ENCODE data around the gene ASTL. TPM values are rescaled to one million over a fixed set of nuclear protein-coding genes. Genes with fewer than 3 reads are reported as not detected.

ASTL gene
- total RNA-seq, 3 donors from 2014 or later: 2.3 to 3.0 (median 2.8) TPM

GRCh38 chr2:96074156-96074555 is 64.1 kb downstream of the ASTL start:
- no peaks in the 10 kb centered on the region for H3K36me3 Mint-ChIP-seq (ENCODE audit: insufficient read depth)
- H3K4me1 Mint-ChIP-seq (ENCODE audit: low read depth): no peaks in the 10 kb centered on the region
- no peak for DNase-seq
- no peak overlapping the region for H3K4me3 Mint-ChIP-seq
- peaks cover 4% of the 10 kb centered on the region for H3K27me3 Mint-ChIP-seq (ENCODE audit: low read depth)
- peaks cover 16% of the 10 kb centered on the region for H3K9me3 Mint-ChIP-seq
- ATAC-seq: no peak

GRCh38 chr2:96073170-96073775 is 65.0 kb downstream of the ASTL start:
- H3K27me3 Mint-ChIP-seq (ENCODE audit: low read depth): peaks cover 4% of the 10 kb centered on the region
- no peaks in the 10 kb centered on the region for H3K4me1 Mint-ChIP-seq (ENCODE audit: low read depth)
- no peak for DNase-seq
- no peak overlapping the region for H3K4me3 Mint-ChIP-seq
- no peaks in the 10 kb centered on the region for H3K36me3 Mint-ChIP-seq (ENCODE audit: insufficient read depth)
- peaks cover 16% of the 10 kb centered on the region for H3K9me3 Mint-ChIP-seq
- ATAC-seq: no peak

Other genes starting within 250 kb of the ASTL start
- 10 to 100 TPM; 18.5 to 20.6 (median 20.5) TPM for gene ANKRD36C, start 146.7 kb downstream of the ASTL start, total RNA-seq
- 10 to 100 TPM in 1 of 3 donors, 1 to 10 TPM in 1, under 1 TPM in 1; 0.20 to 12.8 (median 9.3) TPM for gene GPAT2, start 103.6 kb downstream of the ASTL start, total RNA-seq
- under 1 TPM; 0.40 to 0.57 (median 0.40) TPM for gene ADRA2B, start 21.9 kb downstream of the ASTL start, total RNA-seq
- 100 to 1,000 TPM; 365 to 525 (median 419) TPM for gene DUSP2, start 6.9 kb upstream of the ASTL start, total RNA-seq
- 100 to 1,000 TPM; 241 to 281 (median 267) TPM for gene STARD7, start 70.3 kb upstream of the ASTL start, total RNA-seq
- gene TMEM127, start 127.5 kb upstream of the ASTL start, total RNA-seq: 10 to 100 TPM; 31.9 to 37.5 (median 36.9) TPM
- gene CIAO1, start 127.7 kb upstream of the ASTL start, total RNA-seq: 100 to 1,000 TPM; 106 to 114 (median 109) TPM
- gene SNRNP200, start 167.0 kb upstream of the ASTL start, total RNA-seq: 100 to 1,000 TPM; 219 to 232 (median 223) TPM
- 10 to 100 TPM; 30.2 to 39.5 (median 31.6) TPM for gene ITPRIPL1, start 186.8 kb upstream of the ASTL start, total RNA-seq
- gene NCAPH, start 197.3 kb upstream of the ASTL start, total RNA-seq: 10 to 100 TPM; 15.5 to 22.9 (median 16.4) TPM

Measured in activated T-cell treated with anti-CD3 and anti-CD28 coated beads, Interleukin-2, amount 50 U/mL, for 4 hours (primary cell).